22Rv1 (cell line): ENCODE results near the gene KCNF1.

ENCODE experiments used
- ZFX ChIP-seq: fragments of 450-650 bp; IDR thresholded peaks from 2 replicates; pipeline ENCODE4 v1.6.1; 2017; ENCODE audit warnings: antibody characterized with exemption, borderline replicate concordance
- TF ChIP-seq, protein P1 (sequence below): fragments of 450-650 bp; IDR thresholded peaks from 2 replicates; pipeline ENCODE4 v1.5.1; 2017; ENCODE audit warnings: mild to moderate bottlenecking

GRCh38 chr2:10920764-10921388 is 9.1 kb downstream of the KCNF1 start:
- TF ChIP-seq, protein P1, sequence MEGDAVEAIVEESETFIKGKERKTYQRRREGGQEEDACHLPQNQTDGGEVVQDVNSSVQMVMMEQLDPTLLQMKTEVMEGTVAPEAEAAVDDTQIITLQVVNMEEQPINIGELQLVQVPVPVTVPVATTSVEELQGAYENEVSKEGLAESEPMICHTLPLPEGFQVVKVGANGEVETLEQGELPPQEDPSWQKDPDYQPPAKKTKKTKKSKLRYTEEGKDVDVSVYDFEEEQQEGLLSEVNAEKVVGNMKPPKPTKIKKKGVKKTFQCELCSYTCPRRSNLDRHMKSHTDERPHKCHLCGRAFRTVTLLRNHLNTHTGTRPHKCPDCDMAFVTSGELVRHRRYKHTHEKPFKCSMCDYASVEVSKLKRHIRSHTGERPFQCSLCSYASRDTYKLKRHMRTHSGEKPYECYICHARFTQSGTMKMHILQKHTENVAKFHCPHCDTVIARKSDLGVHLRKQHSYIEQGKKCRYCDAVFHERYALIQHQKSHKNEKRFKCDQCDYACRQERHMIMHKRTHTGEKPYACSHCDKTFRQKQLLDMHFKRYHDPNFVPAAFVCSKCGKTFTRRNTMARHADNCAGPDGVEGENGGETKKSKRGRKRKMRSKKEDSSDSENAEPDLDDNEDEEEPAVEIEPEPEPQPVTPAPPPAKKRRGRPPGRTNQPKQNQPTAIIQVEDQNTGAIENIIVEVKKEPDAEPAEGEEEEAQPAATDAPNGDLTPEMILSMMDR: no peak
- no peak for TF ChIP-seq ZFX
